Ishikawa (cell line): ENCODE data around the gene GALE.

ENCODE experiments used
- CEBPB ChIP-seq: IDR thresholded peaks from 2 replicates; pipeline ENCODE4 v1.6.1; 2012
- EGR1 ChIP-seq: IDR thresholded peaks from 2 replicates; pipeline ENCODE4 v1.6.1; 2012
- EP300 ChIP-seq: IDR thresholded peaks from 2 replicates; pipeline ENCODE4 v1.6.1; 2012; ENCODE audit warnings: borderline replicate concordance
- NFIC ChIP-seq: IDR thresholded peaks from 2 replicates; pipeline ENCODE4 v1.6.1; 2012
- RAD21 ChIP-seq: IDR thresholded peaks from 2 replicates; pipeline ENCODE4 v1.6.1; 2012; ENCODE audit warnings: low read depth
- TAF1 ChIP-seq: IDR thresholded peaks from 2 replicates; pipeline ENCODE4 v1.6.1; 2012; ENCODE audit warnings: low read depth, mild to moderate bottlenecking
- TCF12 ChIP-seq: IDR thresholded peaks from 2 replicates; pipeline ENCODE4 v1.6.1; 2012; ENCODE audit warnings: low read depth
- YY1 ChIP-seq: IDR thresholded peaks from 2 replicates; pipeline ENCODE4 v1.6.1; 2012; ENCODE audit warnings: low read depth
- ZBTB7A ChIP-seq: IDR thresholded peaks from 2 replicates; pipeline ENCODE4 v1.6.1; 2012; ENCODE audit warnings: low read depth
- TF ChIP-seq, protein P1 (sequence below): IDR thresholded peaks from 2 replicates; pipeline ENCODE4 v1.6.1; 2012
- TF ChIP-seq, protein P2 (sequence below): IDR thresholded peaks from 2 replicates; pipeline ENCODE4 v1.6.1; 2012; ENCODE audit warnings: low read depth, mild to moderate bottlenecking
- TF ChIP-seq, protein P3 (sequence below): IDR thresholded peaks from 2 replicates; pipeline ENCODE4 v1.6.1; 2012

DNA sequence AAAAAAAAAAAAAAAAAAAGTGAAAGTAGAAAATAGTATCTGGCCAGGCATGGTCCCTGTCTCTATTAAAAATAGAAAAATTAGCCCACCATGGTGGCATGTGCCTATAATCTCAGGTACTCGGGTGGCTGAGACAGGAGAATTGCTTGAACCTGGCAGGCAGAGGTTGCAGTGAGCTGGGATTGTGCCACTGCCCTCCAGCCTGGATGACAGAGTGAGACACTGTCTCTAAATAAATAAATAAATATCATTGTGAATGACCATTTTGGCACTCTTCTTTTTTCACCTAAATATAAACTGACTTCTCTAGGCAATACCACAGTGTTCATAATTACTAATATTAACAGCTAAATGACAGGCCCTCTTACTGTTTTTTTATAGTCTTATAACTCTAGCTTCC is 42.7 kb downstream of the GALE start:
- TF ChIP-seq EGR1 (no peak), CEBPB (no peak), TAF1 (no peak), YY1 (no peak), EP300 (no peak), RAD21 (no peak), ZBTB7A (no peak), TCF12 (no peak), NFIC (no peak)
- TF ChIP-seq, protein P1, sequence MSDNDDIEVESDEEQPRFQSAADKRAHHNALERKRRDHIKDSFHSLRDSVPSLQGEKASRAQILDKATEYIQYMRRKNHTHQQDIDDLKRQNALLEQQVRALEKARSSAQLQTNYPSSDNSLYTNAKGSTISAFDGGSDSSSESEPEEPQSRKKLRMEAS: no peak
- TF ChIP-seq, protein P2, sequence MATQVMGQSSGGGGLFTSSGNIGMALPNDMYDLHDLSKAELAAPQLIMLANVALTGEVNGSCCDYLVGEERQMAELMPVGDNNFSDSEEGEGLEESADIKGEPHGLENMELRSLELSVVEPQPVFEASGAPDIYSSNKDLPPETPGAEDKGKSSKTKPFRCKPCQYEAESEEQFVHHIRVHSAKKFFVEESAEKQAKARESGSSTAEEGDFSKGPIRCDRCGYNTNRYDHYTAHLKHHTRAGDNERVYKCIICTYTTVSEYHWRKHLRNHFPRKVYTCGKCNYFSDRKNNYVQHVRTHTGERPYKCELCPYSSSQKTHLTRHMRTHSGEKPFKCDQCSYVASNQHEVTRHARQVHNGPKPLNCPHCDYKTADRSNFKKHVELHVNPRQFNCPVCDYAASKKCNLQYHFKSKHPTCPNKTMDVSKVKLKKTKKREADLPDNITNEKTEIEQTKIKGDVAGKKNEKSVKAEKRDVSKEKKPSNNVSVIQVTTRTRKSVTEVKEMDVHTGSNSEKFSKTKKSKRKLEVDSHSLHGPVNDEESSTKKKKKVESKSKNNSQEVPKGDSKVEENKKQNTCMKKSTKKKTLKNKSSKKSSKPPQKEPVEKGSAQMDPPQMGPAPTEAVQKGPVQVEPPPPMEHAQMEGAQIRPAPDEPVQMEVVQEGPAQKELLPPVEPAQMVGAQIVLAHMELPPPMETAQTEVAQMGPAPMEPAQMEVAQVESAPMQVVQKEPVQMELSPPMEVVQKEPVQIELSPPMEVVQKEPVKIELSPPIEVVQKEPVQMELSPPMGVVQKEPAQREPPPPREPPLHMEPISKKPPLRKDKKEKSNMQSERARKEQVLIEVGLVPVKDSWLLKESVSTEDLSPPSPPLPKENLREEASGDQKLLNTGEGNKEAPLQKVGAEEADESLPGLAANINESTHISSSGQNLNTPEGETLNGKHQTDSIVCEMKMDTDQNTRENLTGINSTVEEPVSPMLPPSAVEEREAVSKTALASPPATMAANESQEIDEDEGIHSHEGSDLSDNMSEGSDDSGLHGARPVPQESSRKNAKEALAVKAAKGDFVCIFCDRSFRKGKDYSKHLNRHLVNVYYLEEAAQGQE: no peak
- TF ChIP-seq, protein P3, sequence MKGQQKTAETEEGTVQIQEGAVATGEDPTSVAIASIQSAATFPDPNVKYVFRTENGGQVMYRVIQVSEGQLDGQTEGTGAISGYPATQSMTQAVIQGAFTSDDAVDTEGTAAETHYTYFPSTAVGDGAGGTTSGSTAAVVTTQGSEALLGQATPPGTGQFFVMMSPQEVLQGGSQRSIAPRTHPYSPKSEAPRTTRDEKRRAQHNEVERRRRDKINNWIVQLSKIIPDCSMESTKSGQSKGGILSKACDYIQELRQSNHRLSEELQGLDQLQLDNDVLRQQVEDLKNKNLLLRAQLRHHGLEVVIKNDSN: no peak
